ENCODE data around the gene NTF3. TPM values are rescaled to one million over a fixed set of nuclear protein-coding genes. Genes with fewer than 3 reads are reported as not detected.

Gene NTF3
- polyA plus RNA-seq, 4 donors = 3.6 to 5.5 (median 4.8) TPM

- DNase-seq (ENCODE audit: low read depth in 4 of 4, low spot score in 3 of 4) = no peak
These were observed 53.5 kb downstream of the NTF3 start for GRCh38 chr12:5485454-5485853.

GRCh38 chr12:5487076-5487475 is 55.2 kb downstream of the NTF3 start:
- DNase-seq (ENCODE audit: low read depth in 4 of 4, low spot score in 3 of 4) = no peak

- DNase-seq (ENCODE audit: low read depth in 4 of 4, low spot score in 3 of 4) = no peak
These were observed 56.2 kb downstream of the NTF3 start for GRCh38 chr12:5487948-5488625.

- DNase-seq (ENCODE audit: low read depth in 4 of 4, low spot score in 3 of 4) = no peak
These were observed 56.7 kb downstream of the NTF3 start for GRCh38 chr12:5488626-5488955.

GRCh38 chr12:5489017-5489416 is 57.1 kb downstream of the NTF3 start:
- no peak for DNase-seq (ENCODE audit: low read depth in 4 of 4, low spot score in 3 of 4)

- DNase-seq (ENCODE audit: low read depth in 4 of 4, low spot score in 3 of 4) = no peak
These were observed 58.0 kb downstream of the NTF3 start for GRCh38 chr12:5489760-5490406.

GRCh38 chr12:5492562-5492961 is 60.7 kb downstream of the NTF3 start:
- DNase-seq (ENCODE audit: low read depth in 4 of 4, low spot score in 3 of 4) = no peak

GRCh38 chr12:5493018-5493417 is 61.1 kb downstream of the NTF3 start:
- no peak for DNase-seq (ENCODE audit: low read depth in 4 of 4, low spot score in 3 of 4)

- no peak for DNase-seq (ENCODE audit: low read depth in 4 of 4, low spot score in 3 of 4)
These were observed 62.4 kb downstream of the NTF3 start for GRCh38 chr12:5494343-5494742.

GRCh38 chr12:5497329-5498053 is 65.6 kb downstream of the NTF3 start:
- DNase-seq (ENCODE audit: low read depth in 4 of 4, low spot score in 3 of 4) = no peak

GRCh38 chr12:5498076-5498475 is 66.2 kb downstream of the NTF3 start:
- DNase-seq (ENCODE audit: low read depth in 4 of 4, low spot score in 3 of 4) = no peak

GRCh38 chr12:5498806-5499205 is 66.9 kb downstream of the NTF3 start:
- no peak for DNase-seq (ENCODE audit: low read depth in 4 of 4, low spot score in 3 of 4)

- no peak for DNase-seq (ENCODE audit: low read depth in 4 of 4, low spot score in 3 of 4)
These were observed 67.8 kb downstream of the NTF3 start for GRCh38 chr12:5499566-5500330.

GRCh38 chr12:5500331-5500659 is 68.4 kb downstream of the NTF3 start:
- no peak for DNase-seq (ENCODE audit: low read depth in 4 of 4, low spot score in 3 of 4)

- DNase-seq (ENCODE audit: low read depth in 4 of 4, low spot score in 3 of 4) = no peak
These were observed 71.9 kb downstream of the NTF3 start for GRCh38 chr12:5503774-5504173.

- no peak for DNase-seq (ENCODE audit: low read depth in 4 of 4, low spot score in 3 of 4)
These were observed 73.2 kb downstream of the NTF3 start for GRCh38 chr12:5505116-5505515.

GRCh38 chr12:5505751-5506150 is 73.8 kb downstream of the NTF3 start:
- no peak for DNase-seq (ENCODE audit: low read depth in 4 of 4, low spot score in 3 of 4)

- no peak for DNase-seq (ENCODE audit: low read depth in 4 of 4, low spot score in 3 of 4)
These were observed 74.4 kb downstream of the NTF3 start for GRCh38 chr12:5506295-5506694.

GRCh38 chr12:5506821-5507231 is 74.9 kb downstream of the NTF3 start:
- DNase-seq (ENCODE audit: low read depth in 4 of 4, low spot score in 3 of 4) = no peak

GRCh38 chr12:5507401-5507935 is 75.6 kb downstream of the NTF3 start:
- no peak for DNase-seq (ENCODE audit: low read depth in 4 of 4, low spot score in 3 of 4)

GRCh38 chr12:5507944-5508343 is 76.0 kb downstream of the NTF3 start:
- DNase-seq (ENCODE audit: low read depth in 4 of 4, low spot score in 3 of 4) = no peak
